WERI-Rb-1 (cell line): Measurements from ENCODE around the gene NOL12.

Experiments
- DNase-seq: peaks from one replicate; pipeline ENCODE4 v3.0.0-alpha.2; 2020
- H3K27ac ChIP-seq: fragments of 250-450 bp; sonication (Bioruptor Pico); 2 replicates; pipeline ENCODE4 v1.5.1; 2020; ENCODE audit warnings: mild to moderate bottlenecking, moderate library complexity
- H3K27me3 ChIP-seq: fragments of 250-450 bp; sonication (Bioruptor Pico); 2 replicates; pipeline ENCODE4 v1.5.1; 2021; ENCODE audit warnings: mild to moderate bottlenecking, low read depth, moderate library complexity; ENCODE audit not compliant: insufficient read depth, severe bottlenecking
- H3K36me3 ChIP-seq: fragments of 250-450 bp; sonication (Bioruptor Pico); 2 replicates; pipeline ENCODE4 v1.5.1; 2020; ENCODE audit warnings: mild to moderate bottlenecking, moderate library complexity
- H3K4me3 ChIP-seq: 2 replicates; pipeline ENCODE4 v1.5.1; 2011; ENCODE audit warnings: low read depth, mild to moderate bottlenecking, control low read depth, low read length
- H3K9me3 ChIP-seq: fragments of 250-450 bp; sonication (Bioruptor Pico); 2 replicates; pipeline ENCODE4 v1.5.1; 2021; ENCODE audit warnings: mild to moderate bottlenecking, moderate library complexity; ENCODE audit not compliant: severe bottlenecking
- TF ChIP-seq, protein P1 (sequence below): IDR thresholded peaks from 2 replicates; pipeline ENCODE4 v1.5.1; 2011; ENCODE audit warnings: low read depth, mild to moderate bottlenecking, control low read depth, inconsistent platforms, low read length

Gene NOL12

DNA sequence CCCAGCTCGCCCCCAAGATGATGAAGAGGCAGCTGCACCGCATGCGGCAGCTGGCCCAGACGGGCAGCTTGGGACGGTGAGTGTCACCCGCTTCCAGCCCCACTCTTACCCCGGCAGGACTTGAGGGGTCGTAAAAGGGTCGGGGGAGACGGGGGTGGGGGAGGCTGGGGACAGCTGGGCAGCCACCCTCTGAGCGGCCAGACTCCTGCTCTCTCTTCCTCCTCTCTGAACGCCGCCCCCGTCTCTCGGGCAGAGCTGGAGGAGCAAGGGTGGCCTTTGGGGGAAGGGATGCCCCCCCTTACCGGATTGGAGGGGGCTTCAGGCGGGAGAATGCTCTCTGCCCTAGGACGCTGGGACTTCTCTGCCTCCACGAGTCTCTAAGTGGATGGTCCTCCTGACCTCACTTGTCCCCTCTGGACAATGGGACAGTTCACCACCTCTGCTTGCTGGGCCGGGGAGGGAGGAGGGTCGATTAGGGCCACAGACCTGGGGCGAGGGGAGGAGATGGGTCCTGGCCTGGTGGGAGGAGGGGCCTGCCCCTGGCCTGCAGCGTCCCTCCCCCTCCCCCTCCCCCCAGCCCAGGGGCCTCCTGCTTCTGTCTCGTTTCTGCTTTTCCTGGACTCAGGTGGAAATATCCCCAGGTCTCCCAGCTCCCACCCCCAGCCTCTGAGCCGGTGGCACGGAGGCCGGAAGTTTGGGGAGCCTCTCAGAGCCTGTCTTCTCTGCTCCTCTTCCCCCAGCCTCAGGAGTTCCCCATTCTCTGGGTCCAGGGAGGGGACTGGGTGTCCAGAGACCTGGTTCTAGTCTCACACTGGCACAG lies 46.2 kb upstream of the NOL12 start:
- peaks cover 9% of the 10 kb centered on the region for H3K36me3 ChIP-seq
- H3K27me3 ChIP-seq = no peaks in the 10 kb centered on the region
- DNase-seq = no peak
- peak overlapping the region; percentile 45; the same call in 1 of the 2 replicates for H3K27ac ChIP-seq
- H3K9me3 ChIP-seq = no peaks in the 10 kb centered on the region
- H3K4me3 ChIP-seq = peak overlapping the region; percentile 71
- TF ChIP-seq, protein P1, sequence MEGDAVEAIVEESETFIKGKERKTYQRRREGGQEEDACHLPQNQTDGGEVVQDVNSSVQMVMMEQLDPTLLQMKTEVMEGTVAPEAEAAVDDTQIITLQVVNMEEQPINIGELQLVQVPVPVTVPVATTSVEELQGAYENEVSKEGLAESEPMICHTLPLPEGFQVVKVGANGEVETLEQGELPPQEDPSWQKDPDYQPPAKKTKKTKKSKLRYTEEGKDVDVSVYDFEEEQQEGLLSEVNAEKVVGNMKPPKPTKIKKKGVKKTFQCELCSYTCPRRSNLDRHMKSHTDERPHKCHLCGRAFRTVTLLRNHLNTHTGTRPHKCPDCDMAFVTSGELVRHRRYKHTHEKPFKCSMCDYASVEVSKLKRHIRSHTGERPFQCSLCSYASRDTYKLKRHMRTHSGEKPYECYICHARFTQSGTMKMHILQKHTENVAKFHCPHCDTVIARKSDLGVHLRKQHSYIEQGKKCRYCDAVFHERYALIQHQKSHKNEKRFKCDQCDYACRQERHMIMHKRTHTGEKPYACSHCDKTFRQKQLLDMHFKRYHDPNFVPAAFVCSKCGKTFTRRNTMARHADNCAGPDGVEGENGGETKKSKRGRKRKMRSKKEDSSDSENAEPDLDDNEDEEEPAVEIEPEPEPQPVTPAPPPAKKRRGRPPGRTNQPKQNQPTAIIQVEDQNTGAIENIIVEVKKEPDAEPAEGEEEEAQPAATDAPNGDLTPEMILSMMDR = no peak

DNA sequence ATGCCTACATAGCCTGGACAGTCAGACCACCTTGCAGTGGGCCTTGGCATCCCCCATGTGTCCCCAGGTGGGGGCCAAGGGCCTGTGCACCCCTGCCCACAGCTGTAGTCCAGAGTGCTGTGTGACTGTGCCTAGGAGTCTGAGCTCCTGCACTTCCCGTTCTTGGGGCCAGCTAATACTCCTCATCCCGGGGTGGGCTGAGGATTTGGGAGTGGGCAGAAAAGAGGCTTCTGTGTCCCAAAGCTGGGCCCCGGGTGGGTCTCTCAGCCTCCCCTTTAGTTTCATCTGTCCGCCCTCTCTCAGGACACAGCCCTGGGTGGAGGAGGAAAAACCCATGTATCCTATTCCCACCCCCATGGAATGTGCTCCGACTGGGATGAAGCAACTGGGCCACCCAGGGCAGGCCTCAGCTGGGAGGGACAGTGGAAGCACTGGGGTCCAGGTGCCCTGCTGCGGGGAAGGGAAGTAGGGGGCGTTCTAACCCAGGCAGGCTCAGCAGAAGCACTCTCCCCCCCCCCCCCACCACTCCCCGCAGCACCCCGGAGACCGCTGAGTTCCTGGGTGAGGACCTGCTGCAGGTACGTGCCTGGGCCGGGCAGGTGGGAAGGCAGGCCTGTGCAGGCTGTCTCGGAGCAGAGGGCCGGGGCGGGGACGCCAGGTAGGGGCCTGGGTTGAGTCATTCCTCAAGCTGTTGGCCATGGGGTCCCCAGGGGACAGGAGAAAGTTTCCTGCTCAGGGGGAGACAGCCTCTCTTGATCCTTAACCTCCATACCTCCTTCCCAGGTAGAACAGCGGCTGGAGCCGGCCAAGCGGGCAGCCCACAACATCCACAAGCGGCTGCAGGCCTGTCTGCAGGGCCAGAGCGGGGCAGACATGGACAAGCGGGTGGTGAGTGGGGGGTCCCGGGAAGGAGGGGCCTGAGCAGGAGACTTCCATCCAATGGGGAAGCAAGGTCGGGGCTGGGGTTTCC lies 45.3 kb upstream of the NOL12 start:
- Histone ChIP-seq H3K4me3 (peak overlapping the region; percentile 71; the same call in 1 of the 2 replicates), H3K27ac (no peak overlapping the region), H3K36me3 (peaks cover 9% of the 10 kb centered on the region), H3K27me3 (no peaks in the 10 kb centered on the region), H3K9me3 (no peaks in the 10 kb centered on the region)
- TF ChIP-seq, protein P1 = no peak
- DNase-seq = no peak

DNA sequence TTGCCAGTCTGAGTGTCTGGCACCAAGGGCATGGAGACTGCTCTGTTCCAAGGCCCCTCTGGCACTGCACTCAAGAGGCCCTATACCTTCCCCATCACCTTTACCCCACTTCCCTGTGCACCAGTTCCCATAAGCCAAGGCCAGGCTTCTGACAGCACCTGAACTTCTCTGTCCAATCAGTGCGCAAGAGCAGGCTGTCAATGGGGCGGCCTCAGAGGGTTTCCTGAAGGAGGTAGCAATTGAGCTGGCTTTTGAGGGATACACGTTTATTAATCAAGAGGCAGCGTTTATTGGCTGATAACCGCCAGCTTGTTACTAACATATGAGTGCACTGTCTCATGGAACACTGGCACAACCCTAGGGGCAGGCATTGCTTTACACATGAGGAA lies 44.6 kb upstream of the NOL12 start:
- H3K27me3 ChIP-seq = no peaks in the 10 kb centered on the region
- no peaks in the 10 kb centered on the region for H3K9me3 ChIP-seq
- no peak overlapping the region for H3K27ac ChIP-seq
- no peak overlapping the region for H3K4me3 ChIP-seq
- TF ChIP-seq, protein P1 = no peak
- DNase-seq = no peak
- H3K36me3 ChIP-seq = peaks cover 9% of the 10 kb centered on the region

DNA sequence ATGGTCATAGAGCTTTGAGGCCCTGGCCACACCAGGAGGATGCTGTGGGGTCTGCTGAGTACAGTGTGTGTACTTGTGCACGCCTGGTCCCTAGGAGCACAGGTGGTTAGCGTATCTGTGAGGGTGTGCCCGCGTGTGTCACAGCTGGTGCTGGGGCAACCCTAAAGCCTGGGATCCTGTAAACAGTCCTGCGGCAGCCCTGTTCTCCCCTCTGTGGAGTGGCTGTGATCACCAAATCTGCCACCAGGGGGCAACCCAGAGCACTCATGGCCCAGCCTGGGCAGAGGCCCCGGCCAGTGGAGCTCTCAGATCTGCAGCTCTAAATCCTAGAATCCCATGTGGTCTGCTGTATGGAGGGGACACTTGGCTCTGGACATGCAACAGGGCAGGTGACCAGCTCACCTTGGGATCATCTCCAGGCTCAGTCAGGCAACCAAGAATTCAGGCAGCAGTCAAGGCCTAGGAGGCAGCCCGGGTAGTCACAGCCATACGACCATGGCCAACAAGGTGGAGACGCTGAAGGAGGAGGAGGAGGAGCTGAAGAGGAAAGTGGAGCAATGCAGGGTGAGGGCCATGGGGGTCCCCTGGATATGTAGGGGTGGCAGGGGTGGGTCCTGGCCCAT lies 42.8 kb upstream of the NOL12 start:
- DNase-seq = peak; percentile 85
- no peaks in the 10 kb centered on the region for H3K27me3 ChIP-seq
- no peak overlapping the region for H3K4me3 ChIP-seq
- peaks cover 9% of the 10 kb centered on the region for H3K36me3 ChIP-seq
- TF ChIP-seq, protein P1 = peak; percentile 87
- no peaks in the 10 kb centered on the region for H3K9me3 ChIP-seq
- no peak overlapping the region for H3K27ac ChIP-seq

DNA sequence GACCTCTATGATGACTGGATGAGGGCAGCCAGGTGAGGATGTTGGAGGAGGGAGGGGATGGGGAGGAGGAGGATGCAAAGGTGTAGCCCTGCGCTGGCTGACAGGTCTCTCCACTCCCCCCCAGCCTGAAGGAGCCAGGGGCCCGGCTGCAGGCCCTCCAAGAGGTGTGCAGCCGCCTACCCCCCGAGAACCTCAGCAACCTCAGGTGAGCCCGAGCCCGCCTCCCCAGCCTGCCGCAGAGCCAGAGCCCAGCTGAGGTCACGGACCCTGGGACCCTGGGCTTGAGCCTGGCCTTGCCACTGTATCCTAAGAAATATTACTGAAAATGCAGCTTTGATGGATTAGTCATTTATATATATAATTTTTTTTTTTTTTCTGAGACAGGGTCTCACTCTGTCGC lies 38.8 kb upstream of the NOL12 start:
- TF ChIP-seq, protein P1 = no peak
- no peak for DNase-seq
- Histone ChIP-seq H3K27me3 (no peaks in the 10 kb centered on the region), H3K9me3 (no peaks in the 10 kb centered on the region), H3K36me3 (peaks cover 16% of the 10 kb centered on the region), H3K4me3 (no peak overlapping the region), H3K27ac (no peak overlapping the region)
